ENCODE measurements around the gene ADGRG4. TPM values are rescaled to one million over a fixed set of nuclear protein-coding genes. Genes with fewer than 3 reads are reported as not detected.
"Not testable (repeated sequence)": the region's sequence is repeated elsewhere in the genome, so short reads cannot be mapped to it uniquely, and the experiment has no call there.

Gene ADGRG4, protein sequence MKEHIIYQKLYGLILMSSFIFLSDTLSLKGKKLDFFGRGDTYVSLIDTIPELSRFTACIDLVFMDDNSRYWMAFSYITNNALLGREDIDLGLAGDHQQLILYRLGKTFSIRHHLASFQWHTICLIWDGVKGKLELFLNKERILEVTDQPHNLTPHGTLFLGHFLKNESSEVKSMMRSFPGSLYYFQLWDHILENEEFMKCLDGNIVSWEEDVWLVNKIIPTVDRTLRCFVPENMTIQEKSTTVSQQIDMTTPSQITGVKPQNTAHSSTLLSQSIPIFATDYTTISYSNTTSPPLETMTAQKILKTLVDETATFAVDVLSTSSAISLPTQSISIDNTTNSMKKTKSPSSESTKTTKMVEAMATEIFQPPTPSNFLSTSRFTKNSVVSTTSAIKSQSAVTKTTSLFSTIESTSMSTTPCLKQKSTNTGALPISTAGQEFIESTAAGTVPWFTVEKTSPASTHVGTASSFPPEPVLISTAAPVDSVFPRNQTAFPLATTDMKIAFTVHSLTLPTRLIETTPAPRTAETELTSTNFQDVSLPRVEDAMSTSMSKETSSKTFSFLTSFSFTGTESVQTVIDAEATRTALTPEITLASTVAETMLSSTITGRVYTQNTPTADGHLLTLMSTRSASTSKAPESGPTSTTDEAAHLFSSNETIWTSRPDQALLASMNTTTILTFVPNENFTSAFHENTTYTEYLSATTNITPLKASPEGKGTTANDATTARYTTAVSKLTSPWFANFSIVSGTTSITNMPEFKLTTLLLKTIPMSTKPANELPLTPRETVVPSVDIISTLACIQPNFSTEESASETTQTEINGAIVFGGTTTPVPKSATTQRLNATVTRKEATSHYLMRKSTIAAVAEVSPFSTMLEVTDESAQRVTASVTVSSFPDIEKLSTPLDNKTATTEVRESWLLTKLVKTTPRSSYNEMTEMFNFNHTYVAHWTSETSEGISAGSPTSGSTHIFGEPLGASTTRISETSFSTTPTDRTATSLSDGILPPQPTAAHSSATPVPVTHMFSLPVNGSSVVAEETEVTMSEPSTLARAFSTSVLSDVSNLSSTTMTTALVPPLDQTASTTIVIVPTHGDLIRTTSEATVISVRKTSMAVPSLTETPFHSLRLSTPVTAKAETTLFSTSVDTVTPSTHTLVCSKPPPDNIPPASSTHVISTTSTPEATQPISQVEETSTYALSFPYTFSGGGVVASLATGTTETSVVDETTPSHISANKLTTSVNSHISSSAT (N-terminal part only)
- not detected for polyA plus RNA-seq (2013)

DNA sequence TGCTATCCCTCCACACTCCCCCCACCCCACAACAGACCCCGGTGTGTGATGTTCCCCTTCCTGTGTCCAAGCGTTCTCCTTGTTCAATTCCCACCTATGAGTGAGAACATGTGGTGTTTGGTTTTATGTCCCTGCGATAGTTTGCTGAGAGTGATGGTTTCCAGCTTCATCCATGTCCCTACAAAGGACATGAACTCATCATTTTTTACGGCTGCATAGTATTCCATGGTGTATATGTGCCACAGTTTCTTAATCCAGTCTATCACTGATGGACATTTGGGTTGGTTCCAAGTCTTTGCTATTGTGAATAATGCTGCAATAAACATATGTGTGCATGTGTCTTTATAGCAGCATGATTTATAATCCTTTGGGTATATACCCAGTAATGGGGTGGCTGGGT, at the start of gene ADGRG4:
Gene ADGRG4, plus strand, starts transcription at position 243 of the 400 bp plus-strand sequence. CDS start 7,815 bp downstream, outside the sequence.
- H3K27me3 ChIP-seq (replicated peaks in 2 of 5; ENCODE audit: control insufficient read depth in 4 of 5, insufficient read depth in 5 of 5, low read length in 4 of 5); POLR2A ChIA-PET; DNase-seq; H3K36me3 ChIP-seq (ENCODE audit: control insufficient read depth in 4 of 4, insufficient read depth in 4 of 4, low read length in 3 of 4); H3K4me1 ChIP-seq (ENCODE audit: control extremely low read depth in 1 of 4, control insufficient read depth in 4 of 4, insufficient read depth in 4 of 4, low read length in 3 of 4); CTCF ChIA-PET; H3K9me3 ChIP-seq (ENCODE audit: control extremely low read depth in 1 of 5, control insufficient read depth in 4 of 5, insufficient read depth in 2 of 5, low read depth in 1 of 5, low read length in 4 of 5); H3K27ac ChIP-seq (ENCODE audit: insufficient read depth in 1 of 2, low read depth in 1 of 2, low read length in 2 of 2, poor library complexity in 1 of 2, severe bottlenecking in 2 of 2); H3K4me3 ChIP-seq (ENCODE audit: control insufficient read depth in 1 of 7, extremely low read depth in 1 of 7, insufficient read depth in 4 of 7, low read depth in 2 of 7, low read length in 6 of 7): not testable (repeated sequence)
- WGBS (ENCODE audit: insufficient coverage) = no CpG with 5 or more reads among the region's 4 CpGs

DNA sequence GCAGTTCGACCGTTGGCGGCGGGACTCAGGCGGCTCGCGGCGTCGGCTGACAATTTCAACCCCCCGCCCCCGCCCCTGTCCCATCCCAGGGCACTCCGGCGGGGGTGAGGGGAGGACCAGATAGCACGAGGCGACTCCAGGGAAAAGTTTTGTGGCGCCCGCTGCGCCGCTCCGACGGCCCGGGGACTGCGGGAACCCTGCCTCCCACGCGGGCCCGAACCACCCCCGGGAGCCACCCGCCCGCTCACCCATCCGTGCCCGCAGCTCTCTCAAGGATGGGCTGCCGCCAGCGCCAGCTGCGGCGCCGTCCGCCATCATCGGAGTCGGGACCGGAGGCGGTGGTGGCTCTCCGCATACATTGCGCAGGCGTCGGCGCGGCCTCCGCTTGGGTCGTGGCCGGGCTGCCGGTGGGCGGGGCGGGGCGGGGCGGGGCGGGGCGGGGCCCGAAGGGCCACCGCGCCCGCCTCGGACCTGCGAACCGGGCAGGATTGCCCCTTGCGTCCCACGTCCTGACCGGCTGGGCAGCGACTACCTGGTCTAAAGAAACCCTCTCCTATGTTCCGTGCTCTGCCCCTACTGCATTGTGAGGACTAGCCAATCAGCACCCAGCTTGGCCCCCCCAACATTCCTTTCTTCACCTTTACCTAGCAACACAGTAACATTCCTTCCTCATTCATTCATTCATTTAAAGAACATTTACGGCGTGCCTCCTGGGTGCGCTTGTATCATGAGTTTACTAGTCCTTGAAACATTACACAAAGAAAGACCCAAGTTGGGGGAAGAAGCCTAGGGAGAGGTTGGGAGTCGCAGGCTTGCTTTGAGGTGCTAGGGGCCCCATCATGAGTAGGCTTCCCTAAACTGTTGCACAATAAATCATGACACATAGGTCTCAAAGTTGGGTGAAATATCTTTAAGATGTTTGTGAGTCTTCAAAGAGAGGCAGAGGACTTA, 49.4 kb upstream of the ADGRG4 start, which contains the start of gene MAP7D3:
Gene MAP7D3, minus strand, starts transcription at position 360 of the 951 bp plus-strand sequence. Its CDS starts 42 bp downstream, at position 318.
- 30% methylated on average over 57 of the region's 73 CpGs for WGBS (ENCODE audit: insufficient coverage)
- CTCF ChIA-PET = interaction anchor here (0.6 to 1.6 kb wide), 2 partner anchors 16 to 92 kb away, joined by 4 to 5 read pairs; no protein-coding TSS in a partner anchor
- H3K27me3 ChIP-seq (replicated peaks in 2 of 5; ENCODE audit: control insufficient read depth in 4 of 5, insufficient read depth in 5 of 5, low read length in 4 of 5) = peaks cover 0 to 9% (median 0%) of the 10 kb centered on the region in 5 experiments
- peaks cover 2 to 12% (median 4%) of the 10 kb centered on the region in 4 experiments for H3K4me1 ChIP-seq (ENCODE audit: control extremely low read depth in 1 of 4, control insufficient read depth in 4 of 4, insufficient read depth in 4 of 4, low read length in 3 of 4)
- H3K9me3 ChIP-seq (ENCODE audit: control extremely low read depth in 1 of 5, control insufficient read depth in 4 of 5, insufficient read depth in 2 of 5, low read depth in 1 of 5, low read length in 4 of 5) = no peaks in the 10 kb centered on the region
- peak within 1 kb of the TSS; percentile 65 to 82 (median 69) for H3K4me3 ChIP-seq (ENCODE audit: control insufficient read depth in 1 of 7, extremely low read depth in 1 of 7, insufficient read depth in 4 of 7, low read depth in 2 of 7, low read length in 6 of 7)
- peak; percentile 54 to 74 (median 66) for DNase-seq
- no peaks in the 10 kb centered on the region for H3K36me3 ChIP-seq (ENCODE audit: control insufficient read depth in 4 of 4, insufficient read depth in 4 of 4, low read length in 3 of 4)
- peak within 1 kb of the TSS in 1 of 2 experiments; percentile 25 for H3K27ac ChIP-seq (ENCODE audit: insufficient read depth in 1 of 2, low read depth in 1 of 2, low read length in 2 of 2, poor library complexity in 1 of 2, severe bottlenecking in 2 of 2)
- POLR2A ChIA-PET = no interaction called here

DNA sequence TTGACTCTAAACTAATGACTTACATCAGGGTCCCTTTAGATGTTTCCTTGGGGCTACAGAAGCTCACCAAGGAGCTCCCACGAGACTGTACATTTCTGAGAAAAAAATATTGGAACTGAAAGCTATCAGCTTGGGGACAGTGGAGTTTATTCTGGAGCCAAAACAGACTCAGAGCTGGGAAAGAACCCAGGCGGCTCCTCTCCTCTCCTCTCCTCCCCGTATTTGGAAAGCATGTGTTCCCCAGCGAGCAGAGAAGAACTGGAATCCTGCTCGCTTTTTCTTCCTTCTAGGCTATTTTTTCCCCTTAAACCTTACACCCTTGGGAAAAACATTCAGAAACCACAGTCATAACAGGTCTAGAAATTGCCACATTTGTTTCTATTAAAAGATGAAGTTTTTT, 45.2 kb upstream of the ADGRG4 start:
- Histone ChIP-seq H3K27me3 (replicated peaks in 2 of 5; ENCODE audit: control insufficient read depth in 4 of 5, insufficient read depth in 5 of 5, low read length in 4 of 5) (peaks cover 0 to 6% (median 0%) of the 10 kb centered on the region in 5 experiments), H3K4me3 (ENCODE audit: control insufficient read depth in 1 of 7, extremely low read depth in 1 of 7, insufficient read depth in 4 of 7, low read depth in 2 of 7, low read length in 6 of 7) (no peak overlapping the region), H3K9me3 (ENCODE audit: control extremely low read depth in 1 of 5, control insufficient read depth in 4 of 5, insufficient read depth in 2 of 5, low read depth in 1 of 5, low read length in 4 of 5) (no peaks in the 10 kb centered on the region), H3K4me1 (ENCODE audit: control extremely low read depth in 1 of 4, control insufficient read depth in 4 of 4, insufficient read depth in 4 of 4, low read length in 3 of 4) (peaks cover 0 to 13% (median 9%) of the 10 kb centered on the region in 4 experiments), H3K36me3 (ENCODE audit: control insufficient read depth in 4 of 4, insufficient read depth in 4 of 4, low read length in 3 of 4) (no peaks in the 10 kb centered on the region), H3K27ac (ENCODE audit: insufficient read depth in 1 of 2, low read depth in 1 of 2, low read length in 2 of 2, poor library complexity in 1 of 2, severe bottlenecking in 2 of 2) (no peak overlapping the region)
- CTCF ChIA-PET = interaction anchor here (0.9 to 2.4 kb wide), 2 partner anchors 13 to 93 kb away, joined by 3 to 8 read pairs; no protein-coding TSS in a partner anchor
- no peak for DNase-seq
- POLR2A ChIA-PET = no interaction called here
- 79% methylated on average over 4 of the region's 5 CpGs for WGBS (ENCODE audit: insufficient coverage)

DNA sequence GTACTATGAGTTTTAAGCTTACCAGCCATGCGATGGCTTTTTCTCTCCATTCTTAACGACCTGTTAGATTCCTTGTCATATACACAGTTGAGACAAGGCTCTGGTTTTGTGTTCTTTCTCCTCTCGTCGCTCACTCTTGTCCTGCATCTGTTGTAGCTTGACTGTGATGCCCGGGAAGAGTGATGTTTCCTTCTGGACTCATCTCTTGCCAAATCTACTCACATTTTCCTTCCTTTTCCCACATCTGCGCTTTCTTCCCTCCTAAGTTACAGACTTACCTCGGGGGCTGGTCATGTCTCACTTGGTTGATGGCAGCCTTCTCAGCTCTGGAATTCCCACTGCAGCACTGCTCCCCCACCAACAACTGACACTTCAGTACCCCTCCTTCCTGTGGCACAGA, 44.7 kb upstream of the ADGRG4 start:
- no peaks in the 10 kb centered on the region for H3K36me3 ChIP-seq (ENCODE audit: control insufficient read depth in 4 of 4, insufficient read depth in 4 of 4, low read length in 3 of 4)
- CTCF ChIA-PET = interaction anchor here (0.9 to 2.4 kb wide), 2 partner anchors 12 to 94 kb away, joined by 3 to 8 read pairs; no protein-coding TSS in a partner anchor
- no peak overlapping the region for H3K27ac ChIP-seq (ENCODE audit: insufficient read depth in 1 of 2, low read depth in 1 of 2, low read length in 2 of 2, poor library complexity in 1 of 2, severe bottlenecking in 2 of 2)
- no peaks in the 10 kb centered on the region for H3K9me3 ChIP-seq (ENCODE audit: control extremely low read depth in 1 of 5, control insufficient read depth in 4 of 5, insufficient read depth in 2 of 5, low read depth in 1 of 5, low read length in 4 of 5)
- WGBS (ENCODE audit: insufficient coverage) = 70% methylated on average over 7 of the region's 7 CpGs
- H3K4me1 ChIP-seq (ENCODE audit: control extremely low read depth in 1 of 4, control insufficient read depth in 4 of 4, insufficient read depth in 4 of 4, low read length in 3 of 4) = peaks cover 0 to 13% (median 10%) of the 10 kb centered on the region in 4 experiments
- H3K27me3 ChIP-seq (replicated peaks in 2 of 5; ENCODE audit: control insufficient read depth in 4 of 5, insufficient read depth in 5 of 5, low read length in 4 of 5) = peaks cover 0 to 6% (median 0%) of the 10 kb centered on the region in 5 experiments
- POLR2A ChIA-PET = no interaction called here
- no peak for DNase-seq
- H3K4me3 ChIP-seq (ENCODE audit: control insufficient read depth in 1 of 7, extremely low read depth in 1 of 7, insufficient read depth in 4 of 7, low read depth in 2 of 7, low read length in 6 of 7) = no peak overlapping the region

DNA sequence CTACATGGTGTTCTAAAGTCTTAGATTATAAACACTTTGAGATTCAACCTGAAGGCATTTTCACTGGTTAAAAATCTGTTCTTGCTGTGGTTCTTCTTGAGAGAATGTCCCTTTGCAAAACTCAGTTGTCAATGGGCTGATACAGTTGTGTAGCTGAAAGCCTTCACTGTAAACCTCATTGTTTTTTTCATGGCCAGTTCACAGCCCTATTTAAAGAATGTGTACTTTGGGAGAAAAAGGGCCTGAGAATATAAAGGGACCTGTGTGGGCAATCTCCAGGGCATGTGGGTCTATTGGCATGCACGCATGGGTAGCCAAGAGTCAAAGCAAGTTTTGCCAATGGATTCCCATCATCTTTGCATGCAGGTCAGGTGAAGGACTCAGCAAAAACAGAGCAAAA, 41.8 kb upstream of the ADGRG4 start:
- H3K27ac ChIP-seq (ENCODE audit: insufficient read depth in 1 of 2, low read depth in 1 of 2, low read length in 2 of 2, poor library complexity in 1 of 2, severe bottlenecking in 2 of 2) = no peak overlapping the region
- no peaks in the 10 kb centered on the region for H3K36me3 ChIP-seq (ENCODE audit: control insufficient read depth in 4 of 4, insufficient read depth in 4 of 4, low read length in 3 of 4)
- DNase-seq = no peak
- no peaks in the 10 kb centered on the region for H3K27me3 ChIP-seq (replicated peaks in 2 of 5; ENCODE audit: control insufficient read depth in 4 of 5, insufficient read depth in 5 of 5, low read length in 4 of 5)
- H3K4me3 ChIP-seq (ENCODE audit: control insufficient read depth in 1 of 7, extremely low read depth in 1 of 7, insufficient read depth in 4 of 7, low read depth in 2 of 7, low read length in 6 of 7) = no peak overlapping the region
- WGBS (ENCODE audit: insufficient coverage) = 70% methylated on average over 1 of the region's 1 CpG
- no peaks in the 10 kb centered on the region for H3K9me3 ChIP-seq (ENCODE audit: control extremely low read depth in 1 of 5, control insufficient read depth in 4 of 5, insufficient read depth in 2 of 5, low read depth in 1 of 5, low read length in 4 of 5)
- ChIA-PET CTCF (no interaction called here), POLR2A (no interaction called here)
- H3K4me1 ChIP-seq (ENCODE audit: control extremely low read depth in 1 of 4, control insufficient read depth in 4 of 4, insufficient read depth in 4 of 4, low read length in 3 of 4) = peaks cover 0 to 13% (median 6%) of the 10 kb centered on the region in 4 experiments

DNA sequence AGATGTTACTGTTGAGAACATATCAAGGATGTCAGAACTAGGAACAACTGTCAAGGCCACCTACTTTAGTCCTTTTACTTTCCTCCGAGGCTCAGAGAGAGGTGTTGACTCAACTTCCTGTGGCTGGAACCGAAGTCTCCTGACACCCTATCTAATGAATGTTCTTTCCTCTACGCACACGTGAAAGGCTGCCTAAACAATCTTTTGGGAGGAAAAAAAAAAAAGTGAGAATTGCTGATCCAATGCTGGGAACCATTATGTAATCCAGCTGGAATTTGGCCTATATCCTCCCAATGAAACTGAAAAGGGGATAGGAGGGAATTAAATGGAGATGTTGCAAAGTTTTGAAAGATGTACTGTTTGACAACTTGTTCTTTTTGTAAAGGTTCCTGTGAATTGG, 41.2 kb upstream of the ADGRG4 start:
- Histone ChIP-seq H3K27me3 (replicated peaks in 2 of 5; ENCODE audit: control insufficient read depth in 4 of 5, insufficient read depth in 5 of 5, low read length in 4 of 5) (no peaks in the 10 kb centered on the region), H3K9me3 (ENCODE audit: control extremely low read depth in 1 of 5, control insufficient read depth in 4 of 5, insufficient read depth in 2 of 5, low read depth in 1 of 5, low read length in 4 of 5) (no peaks in the 10 kb centered on the region), H3K4me3 (ENCODE audit: control insufficient read depth in 1 of 7, extremely low read depth in 1 of 7, insufficient read depth in 4 of 7, low read depth in 2 of 7, low read length in 6 of 7) (no peak overlapping the region), H3K36me3 (ENCODE audit: control insufficient read depth in 4 of 4, insufficient read depth in 4 of 4, low read length in 3 of 4) (no peaks in the 10 kb centered on the region), H3K27ac (ENCODE audit: insufficient read depth in 1 of 2, low read depth in 1 of 2, low read length in 2 of 2, poor library complexity in 1 of 2, severe bottlenecking in 2 of 2) (no peak overlapping the region), H3K4me1 (ENCODE audit: control extremely low read depth in 1 of 4, control insufficient read depth in 4 of 4, insufficient read depth in 4 of 4, low read length in 3 of 4) (peaks cover 0 to 13% (median 6%) of the 10 kb centered on the region in 4 experiments)
- DNase-seq = peak in 2 of 3 donors; percentile 24 to 30
- ChIA-PET POLR2A (no interaction called here), CTCF (no interaction called here)
- 37% methylated on average over 2 of the region's 4 CpGs for WGBS (ENCODE audit: insufficient coverage)

Measured in common myeloid progenitor, CD34-positive (primary cell).